Measurements from ENCODE around the gene RB1.

RB1 gene

DNA sequence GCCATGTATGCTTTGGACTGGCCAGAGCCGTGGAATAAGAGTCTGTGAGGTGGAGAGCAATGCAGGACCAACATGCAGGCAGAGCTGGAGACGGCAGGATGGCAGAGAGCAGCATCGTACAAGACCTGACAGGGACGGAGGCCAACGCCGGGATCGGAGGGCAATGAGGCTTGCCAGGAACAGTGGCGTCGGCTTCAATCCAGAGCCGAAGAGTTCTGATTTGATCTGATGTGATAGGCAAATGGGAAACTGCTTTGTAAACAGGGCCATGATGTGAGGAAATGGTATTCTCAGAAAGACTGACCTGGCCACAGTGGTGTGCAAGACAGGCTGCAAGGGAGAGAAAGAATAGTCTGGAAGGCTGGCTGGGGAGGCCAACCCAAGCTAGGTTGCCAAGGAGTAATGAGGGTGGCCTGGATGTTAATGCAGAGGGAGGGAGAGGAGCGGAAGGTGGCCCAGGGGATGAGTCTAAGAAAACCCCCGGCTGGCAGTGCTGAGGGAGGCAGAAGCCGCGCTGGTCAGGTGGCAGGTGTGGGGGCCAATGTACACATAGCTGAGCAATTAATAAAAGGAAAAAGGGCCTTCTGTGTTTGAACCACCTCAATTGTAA lies 202.6 kb downstream of the RB1 start:
- H4K8ac ChIP-seq (ENCODE audit: low read depth, low read length), result no peak overlapping the region
- H3K27ac ChIP-seq (ENCODE audit: low read depth, low read length), result no peak overlapping the region
- H3K4me1 ChIP-seq (ENCODE audit: control insufficient read depth, low read depth, low read length), result peaks cover 8% of the 10 kb centered on the region
- no peak overlapping the region for H3K4me3 ChIP-seq (ENCODE audit: low read length)
- no peaks in the 10 kb centered on the region for H3K79me2 ChIP-seq (ENCODE audit: control insufficient read depth, insufficient read depth, low read length)
- H2BK15ac ChIP-seq (replicated peaks; ENCODE audit: low read depth), result no peak overlapping the region
- no CpG with 5 or more reads among the region's 14 CpGs for WGBS (ENCODE audit: extremely low coverage, insufficient coverage, low lambda C conversion rate)
- H3K9ac ChIP-seq (ENCODE audit: low read length), result no peak overlapping the region
- H3K4ac ChIP-seq (ENCODE audit: low read depth, low read length), result no peak overlapping the region
- no peak overlapping the region for H2BK120ac ChIP-seq (ENCODE audit: low read depth, low read length)
- no peak overlapping the region for H3K23ac ChIP-seq (ENCODE audit: low read length)
- H4K5ac ChIP-seq (ENCODE audit: low read length), result no peak overlapping the region
- no peak overlapping the region for H2BK5ac ChIP-seq (ENCODE audit: low read length)
- H3K56ac ChIP-seq (ENCODE audit: low read length), result peak overlapping the region; percentile 38
- no peak overlapping the region for H3K18ac ChIP-seq (ENCODE audit: low read length)
- H3K4me2 ChIP-seq (ENCODE audit: low read length), result no peak overlapping the region
- no peaks in the 10 kb centered on the region for H3K79me1 ChIP-seq (ENCODE audit: low read length)
- no peak for DNase-seq
- H3K36me3 ChIP-seq (ENCODE audit: control insufficient read depth, insufficient read depth, low read length), result no peaks in the 10 kb centered on the region
- no peak overlapping the region for H2AK5ac ChIP-seq (ENCODE audit: low read length)
- no peaks in the 10 kb centered on the region for H3K27me3 ChIP-seq (ENCODE audit: insufficient read depth, low read length, poor library complexity)

DNA sequence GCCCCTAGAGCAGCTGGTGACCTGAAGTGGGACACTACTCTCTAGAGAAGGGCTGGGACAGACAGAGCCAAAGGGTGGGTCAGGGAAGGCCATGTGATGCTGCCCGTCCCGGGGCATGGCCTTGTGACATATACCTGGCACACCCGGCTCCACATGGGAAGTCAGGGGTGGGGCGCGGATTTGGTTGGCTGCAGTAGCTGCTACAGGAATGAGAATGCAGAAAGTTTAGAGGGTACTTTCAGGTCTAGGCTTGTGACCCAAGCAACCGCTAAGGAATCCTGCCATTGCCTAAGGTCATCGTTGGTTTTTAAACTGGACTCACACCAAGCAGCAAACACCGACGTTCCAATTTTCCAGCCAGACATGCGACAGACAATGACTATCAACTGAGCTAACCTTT lies 203.5 kb downstream of the RB1 start:
- Histone ChIP-seq H4K5ac (ENCODE audit: low read length) (no peak overlapping the region), H3K4me2 (ENCODE audit: low read length) (no peak overlapping the region), H2BK5ac (ENCODE audit: low read length) (no peak overlapping the region), H2BK15ac (replicated peaks; ENCODE audit: low read depth) (no peak overlapping the region), H3K4me3 (ENCODE audit: low read length) (no peak overlapping the region), H2AK5ac (ENCODE audit: low read length) (no peak overlapping the region), H3K27me3 (ENCODE audit: insufficient read depth, low read length, poor library complexity) (no peaks in the 10 kb centered on the region), H3K36me3 (ENCODE audit: control insufficient read depth, insufficient read depth, low read length) (no peaks in the 10 kb centered on the region), H3K27ac (ENCODE audit: low read depth, low read length) (no peak overlapping the region), H3K18ac (ENCODE audit: low read length) (no peak overlapping the region), H3K79me1 (ENCODE audit: low read length) (no peaks in the 10 kb centered on the region), H2BK120ac (ENCODE audit: low read depth, low read length) (no peak overlapping the region), H3K4me1 (ENCODE audit: control insufficient read depth, low read depth, low read length) (peaks cover 8% of the 10 kb centered on the region), H3K23ac (ENCODE audit: low read length) (no peak overlapping the region), H4K8ac (ENCODE audit: low read depth, low read length) (no peak overlapping the region), H3K56ac (ENCODE audit: low read length) (peak overlapping the region; percentile 19), H3K9ac (ENCODE audit: low read length) (no peak overlapping the region), H3K4ac (ENCODE audit: low read depth, low read length) (no peak overlapping the region), H3K79me2 (ENCODE audit: control insufficient read depth, insufficient read depth, low read length) (no peaks in the 10 kb centered on the region)
- WGBS (ENCODE audit: extremely low coverage, insufficient coverage, low lambda C conversion rate), result no CpG with 5 or more reads among the region's 10 CpGs
- DNase-seq, result no peak

DNA sequence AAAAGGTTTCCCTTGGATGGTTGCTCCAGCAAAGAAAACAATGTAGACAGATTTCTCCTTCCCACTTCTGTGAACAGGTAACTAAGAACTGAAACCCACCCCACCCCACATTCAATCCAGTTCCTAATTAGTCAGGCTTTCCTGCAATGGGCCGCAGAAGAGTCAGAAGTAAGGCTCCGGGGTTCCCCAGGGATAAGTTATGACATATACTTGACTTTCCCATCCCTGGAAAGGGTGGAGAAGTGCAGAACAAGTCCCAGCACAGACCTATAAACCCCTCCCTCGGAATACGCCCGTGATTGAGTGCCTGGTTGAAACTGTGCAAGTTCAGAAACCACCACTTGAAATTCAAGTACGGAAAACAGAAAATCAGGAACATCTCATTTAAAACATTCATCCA lies 204.5 kb downstream of the RB1 start:
- Histone ChIP-seq H3K4me3 (ENCODE audit: low read length) (no peak overlapping the region), H3K9ac (ENCODE audit: low read length) (no peak overlapping the region), H3K27ac (ENCODE audit: low read depth, low read length) (no peak overlapping the region), H3K56ac (ENCODE audit: low read length) (no peak overlapping the region), H3K4me2 (ENCODE audit: low read length) (no peak overlapping the region), H3K4ac (ENCODE audit: low read depth, low read length) (peak overlapping the region; percentile 46), H2BK15ac (replicated peaks; ENCODE audit: low read depth) (no peak overlapping the region), H3K27me3 (ENCODE audit: insufficient read depth, low read length, poor library complexity) (no peaks in the 10 kb centered on the region), H4K5ac (ENCODE audit: low read length) (no peak overlapping the region), H2AK5ac (ENCODE audit: low read length) (no peak overlapping the region), H3K36me3 (ENCODE audit: control insufficient read depth, insufficient read depth, low read length) (no peaks in the 10 kb centered on the region), H2BK5ac (ENCODE audit: low read length) (no peak overlapping the region), H2BK120ac (ENCODE audit: low read depth, low read length) (no peak overlapping the region), H3K18ac (ENCODE audit: low read length) (peak overlapping the region; percentile 54), H3K79me1 (ENCODE audit: low read length) (no peaks in the 10 kb centered on the region), H4K8ac (ENCODE audit: low read depth, low read length) (no peak overlapping the region), H3K79me2 (ENCODE audit: control insufficient read depth, insufficient read depth, low read length) (no peaks in the 10 kb centered on the region), H3K4me1 (ENCODE audit: control insufficient read depth, low read depth, low read length) (peaks cover 8% of the 10 kb centered on the region), H3K23ac (ENCODE audit: low read length) (no peak overlapping the region)
- no peak for DNase-seq
- WGBS (ENCODE audit: extremely low coverage, insufficient coverage, low lambda C conversion rate), result no CpG with 5 or more reads among the region's 6 CpGs

DNA sequence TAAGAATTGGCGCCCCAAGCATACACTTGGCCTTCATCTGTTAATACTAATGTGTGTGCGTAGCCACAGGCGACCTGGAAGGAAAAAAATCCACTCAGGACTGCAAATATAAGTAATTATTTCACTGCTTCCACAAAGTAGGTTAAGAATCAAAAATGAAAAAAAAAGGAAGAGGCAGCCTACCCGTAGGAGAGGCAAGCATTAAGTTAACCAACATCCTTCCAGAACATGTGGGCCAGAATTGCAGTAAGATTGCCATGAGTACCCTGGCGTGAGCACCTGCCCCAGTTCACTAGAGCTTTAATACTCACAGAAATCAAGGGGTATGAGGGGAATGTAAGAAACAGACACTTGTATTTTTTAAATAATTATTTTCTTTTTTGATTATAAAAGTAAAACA lies 207.1 kb downstream of the RB1 start:
- H2BK120ac ChIP-seq (ENCODE audit: low read depth, low read length), result no peak overlapping the region
- no peaks in the 10 kb centered on the region for H3K79me2 ChIP-seq (ENCODE audit: control insufficient read depth, insufficient read depth, low read length)
- H3K18ac ChIP-seq (ENCODE audit: low read length), result no peak overlapping the region
- no peak overlapping the region for H4K5ac ChIP-seq (ENCODE audit: low read length)
- no CpG with 5 or more reads among the region's 5 CpGs for whole genome bisulfite sequencing (ENCODE audit: extremely low coverage, insufficient coverage, low lambda C conversion rate)
- H3K4me1 ChIP-seq (ENCODE audit: control insufficient read depth, low read depth, low read length), result peaks cover 6% of the 10 kb centered on the region
- no peak overlapping the region for H2BK5ac ChIP-seq (ENCODE audit: low read length)
- no peak overlapping the region for H3K9ac ChIP-seq (ENCODE audit: low read length)
- no peaks in the 10 kb centered on the region for H3K27me3 ChIP-seq (ENCODE audit: insufficient read depth, low read length, poor library complexity)
- no peak for DNase-seq
- H3K36me3 ChIP-seq (ENCODE audit: control insufficient read depth, insufficient read depth, low read length), result no peaks in the 10 kb centered on the region
- no peak overlapping the region for H2BK15ac ChIP-seq (replicated peaks; ENCODE audit: low read depth)
- H4K8ac ChIP-seq (ENCODE audit: low read depth, low read length), result no peak overlapping the region
- no peak overlapping the region for H3K23ac ChIP-seq (ENCODE audit: low read length)
- H3K4me2 ChIP-seq (ENCODE audit: low read length), result no peak overlapping the region
- no peak overlapping the region for H3K4me3 ChIP-seq (ENCODE audit: low read length)
- H3K4ac ChIP-seq (ENCODE audit: low read depth, low read length), result no peak overlapping the region
- no peaks in the 10 kb centered on the region for H3K79me1 ChIP-seq (ENCODE audit: low read length)
- H3K56ac ChIP-seq (ENCODE audit: low read length), result peak overlapping the region; percentile 39
- H2AK5ac ChIP-seq (ENCODE audit: low read length), result no peak overlapping the region
- H3K27ac ChIP-seq (ENCODE audit: low read depth, low read length), result no peak overlapping the region

DNA sequence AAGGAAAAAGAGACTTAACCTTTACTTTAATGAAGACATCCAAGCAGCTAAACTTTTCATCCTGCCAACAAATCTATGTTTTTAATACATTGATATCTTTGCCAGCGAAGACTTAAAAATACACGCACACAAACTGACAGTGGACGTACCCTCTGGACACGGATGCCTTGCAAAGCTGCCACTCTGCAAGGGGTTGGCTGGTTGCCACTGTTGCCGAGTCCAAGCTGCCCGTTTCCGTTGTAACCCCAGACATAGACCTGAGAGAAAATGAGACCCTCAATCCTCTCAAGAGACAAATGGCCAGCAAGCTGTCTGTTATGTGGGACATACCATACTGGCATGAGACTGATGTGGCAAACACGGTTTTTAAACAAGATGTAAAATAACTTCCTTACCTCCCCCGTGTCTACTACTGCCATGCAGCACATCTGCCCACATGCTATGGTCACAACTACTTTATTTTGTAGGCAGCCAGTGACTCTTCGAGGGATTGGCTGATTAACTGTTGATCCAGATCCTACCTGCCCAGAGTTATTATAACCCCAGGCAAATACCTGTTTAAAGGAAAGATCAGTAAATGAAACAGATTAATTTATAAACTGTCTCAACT lies 208.2 kb downstream of the RB1 start:
- Histone ChIP-seq H2BK120ac (ENCODE audit: low read depth, low read length) (no peak overlapping the region), H4K5ac (ENCODE audit: low read length) (no peak overlapping the region), H3K79me1 (ENCODE audit: low read length) (no peaks in the 10 kb centered on the region), H3K27me3 (ENCODE audit: insufficient read depth, low read length, poor library complexity) (no peaks in the 10 kb centered on the region), H3K4ac (ENCODE audit: low read depth, low read length) (no peak overlapping the region), H2AK5ac (ENCODE audit: low read length) (no peak overlapping the region), H2BK15ac (replicated peaks; ENCODE audit: low read depth) (no peak overlapping the region), H3K27ac (ENCODE audit: low read depth, low read length) (no peak overlapping the region), H3K23ac (ENCODE audit: low read length) (no peak overlapping the region), H3K4me3 (ENCODE audit: low read length) (no peak overlapping the region), H2BK5ac (ENCODE audit: low read length) (no peak overlapping the region), H3K36me3 (ENCODE audit: control insufficient read depth, insufficient read depth, low read length) (no peaks in the 10 kb centered on the region), H3K4me2 (ENCODE audit: low read length) (no peak overlapping the region), H3K56ac (ENCODE audit: low read length) (no peak overlapping the region), H4K8ac (ENCODE audit: low read depth, low read length) (no peak overlapping the region), H3K79me2 (ENCODE audit: control insufficient read depth, insufficient read depth, low read length) (no peaks in the 10 kb centered on the region), H3K4me1 (ENCODE audit: control insufficient read depth, low read depth, low read length) (peaks cover 2% of the 10 kb centered on the region), H3K9ac (ENCODE audit: low read length) (no peak overlapping the region), H3K18ac (ENCODE audit: low read length) (no peak overlapping the region)
- no peak for DNase-seq
- no CpG with 5 or more reads among the region's 10 CpGs for WGBS (ENCODE audit: extremely low coverage, insufficient coverage, low lambda C conversion rate)

DNA sequence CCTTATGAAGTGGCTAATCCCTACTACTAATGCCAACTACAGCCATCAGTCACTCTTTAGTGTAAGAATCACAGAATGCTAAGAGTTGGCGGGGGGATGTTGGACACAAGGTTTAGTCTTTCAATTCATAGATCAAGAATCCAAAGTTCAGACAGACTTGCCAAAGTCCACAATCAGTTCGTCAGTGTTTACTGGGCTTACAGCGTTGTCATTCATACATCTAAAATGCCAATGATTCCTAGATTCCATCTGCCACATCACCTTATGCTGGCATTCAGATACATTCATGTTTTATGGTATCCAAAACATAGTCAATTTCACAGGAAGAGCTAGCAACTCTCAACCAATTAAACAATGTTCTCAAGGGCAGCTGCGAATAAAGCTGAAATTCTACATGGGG lies 211.2 kb downstream of the RB1 start:
- H3K27me3 ChIP-seq (ENCODE audit: insufficient read depth, low read length, poor library complexity), result no peaks in the 10 kb centered on the region
- H3K27ac ChIP-seq (ENCODE audit: low read depth, low read length), result no peak overlapping the region
- no peak overlapping the region for H4K5ac ChIP-seq (ENCODE audit: low read length)
- H2BK15ac ChIP-seq (replicated peaks; ENCODE audit: low read depth), result no peak overlapping the region
- H3K23ac ChIP-seq (ENCODE audit: low read length), result no peak overlapping the region
- no peaks in the 10 kb centered on the region for H3K79me2 ChIP-seq (ENCODE audit: control insufficient read depth, insufficient read depth, low read length)
- no peak overlapping the region for H3K56ac ChIP-seq (ENCODE audit: low read length)
- no peak overlapping the region for H3K18ac ChIP-seq (ENCODE audit: low read length)
- H2BK120ac ChIP-seq (ENCODE audit: low read depth, low read length), result no peak overlapping the region
- H3K4me1 ChIP-seq (ENCODE audit: control insufficient read depth, low read depth, low read length), result peaks cover 2% of the 10 kb centered on the region
- no peak overlapping the region for H2AK5ac ChIP-seq (ENCODE audit: low read length)
- no peaks in the 10 kb centered on the region for H3K36me3 ChIP-seq (ENCODE audit: control insufficient read depth, insufficient read depth, low read length)
- no peaks in the 10 kb centered on the region for H3K79me1 ChIP-seq (ENCODE audit: low read length)
- no peak overlapping the region for H3K4me2 ChIP-seq (ENCODE audit: low read length)
- no peak for DNase-seq
- no peak overlapping the region for H3K4me3 ChIP-seq (ENCODE audit: low read length)
- WGBS (ENCODE audit: extremely low coverage, insufficient coverage, low lambda C conversion rate), result no CpG with 5 or more reads among the region's 4 CpGs
- no peak overlapping the region for H2BK5ac ChIP-seq (ENCODE audit: low read length)
- no peak overlapping the region for H3K4ac ChIP-seq (ENCODE audit: low read depth, low read length)
- H4K8ac ChIP-seq (ENCODE audit: low read depth, low read length), result no peak overlapping the region
- no peak overlapping the region for H3K9ac ChIP-seq (ENCODE audit: low read length)

Data from mesendoderm (in vitro differentiated cells).